Liver (tissue), 9 donors: ENCODE data around the gene ASIC5. TPM values are rescaled to one million over a fixed set of nuclear protein-coding genes. Genes with fewer than 3 reads are reported as not detected.
A peak's percentile ranks its signal among the peaks of the same experiment; 100 is the strongest.

Experiments used
- DNase-seq: peaks from one replicate; pipeline ENCODE4 v3.0.0-alpha.2; 2017; ENCODE audit warnings: low spot score
- H3K27ac ChIP-seq, 2 donors: one replicate each; pipeline ENCODE4 v1.7.0; 2013; ENCODE audit warnings: inconsistent platforms in 2 of 2, low read length in 2 of 2, control low read depth in 1 of 2, low read depth in 1 of 2, mild to moderate bottlenecking in 1 of 2
- H3K27me3 ChIP-seq, 4 donors: one replicate each; pipeline versions ENCODE4 v1.6.1 to v1.7.0; 2013; ENCODE audit warnings: low read length in 3 of 4, inconsistent platforms in 1 of 4, mild to moderate bottlenecking in 1 of 4, moderate library complexity in 1 of 4; ENCODE audit not compliant: control insufficient read depth in 4 of 4, insufficient read depth in 4 of 4
- H3K36me3 ChIP-seq, 4 donors: one replicate each; pipeline versions ENCODE4 v1.6.1 to v1.7.0; 2013; ENCODE audit warnings: low read length in 3 of 4, mild to moderate bottlenecking in 3 of 4, low read depth in 1 of 4, moderate library complexity in 1 of 4; ENCODE audit not compliant: control insufficient read depth in 4 of 4, insufficient read depth in 3 of 4
- H3K4me1 ChIP-seq, 4 donors: one replicate each; pipeline versions ENCODE4 v1.6.1 to v1.7.0; 2013; ENCODE audit warnings: low read length in 3 of 4, mild to moderate bottlenecking in 3 of 4, moderate library complexity in 1 of 4; ENCODE audit not compliant: control insufficient read depth in 4 of 4, insufficient read depth in 4 of 4
- H3K4me3 ChIP-seq, 3 donors: one replicate each; pipeline versions ENCODE4 v1.6.1 to v1.7.0; 2013; ENCODE audit warnings: low read length in 3 of 3, control low read depth in 1 of 3, low read depth in 1 of 3, mild to moderate bottlenecking in 1 of 3
- H3K9ac ChIP-seq, 2 donors: one replicate each; pipeline ENCODE4 v1.7.0; 2013; ENCODE audit warnings: low read length in 2 of 2, mild to moderate bottlenecking in 2 of 2, moderate library complexity in 2 of 2, control low read depth in 1 of 2, low read depth in 1 of 2
- H3K9me3 ChIP-seq, 4 donors: one replicate each; pipeline versions ENCODE4 v1.6.1 to v1.7.0; 2013; ENCODE audit warnings: low read length in 3 of 4; ENCODE audit not compliant: control insufficient read depth in 4 of 4
- EGR1 ChIP-seq, 2 donors: IDR thresholded peaks; 2 replicates each; pipeline ENCODE4 v1.6.1; 2016 to 2018; ENCODE audit warnings: antibody characterized with exemption in 2 of 2, low read depth in 2 of 2
- FOXA1 ChIP-seq: IDR thresholded peaks from 2 replicates; pipeline ENCODE4 v1.6.1; 2016; ENCODE audit warnings: antibody characterized with exemption
- FOXA2 ChIP-seq: IDR thresholded peaks from 2 replicates; pipeline ENCODE4 v1.6.1; 2016; ENCODE audit warnings: antibody characterized with exemption
- GABPA ChIP-seq, 2 donors: IDR thresholded peaks in 1 of 2; conservative IDR thresholded peaks in 1 of 2; 2 replicates each; pipeline ENCODE4 v1.6.1; 2016; ENCODE audit warnings: antibody characterized with exemption in 2 of 2, mild to moderate bottlenecking in 1 of 2, moderate library complexity in 1 of 2
- HNF4A ChIP-seq, 2 donors: conservative IDR thresholded peaks; 2 replicates each; pipeline ENCODE4 v1.6.1; 2016; ENCODE audit warnings: antibody characterized with exemption in 2 of 2, mild to moderate bottlenecking in 2 of 2
- HNF4G ChIP-seq: IDR thresholded peaks from 2 replicates; pipeline ENCODE4 v1.6.1; 2016; ENCODE audit warnings: antibody characterized with exemption
- JUND ChIP-seq, 2 donors: IDR thresholded peaks; 2 replicates each; pipeline ENCODE4 v1.6.1; 2016; ENCODE audit warnings: antibody characterized with exemption in 2 of 2
- NR2F2 ChIP-seq: IDR thresholded peaks from 2 replicates; pipeline ENCODE4 v1.6.1; 2016; ENCODE audit warnings: antibody characterized with exemption
- RAD21 ChIP-seq, 2 donors: IDR thresholded peaks; 2 replicates each; pipeline ENCODE4 v1.6.1; 2016; ENCODE audit warnings: antibody characterized with exemption in 2 of 2, mild to moderate bottlenecking in 2 of 2
- RXRA ChIP-seq, 2 donors: IDR thresholded peaks; 2 replicates each; pipeline ENCODE4 v1.6.1; 2017 to 2018; ENCODE audit warnings: antibody characterized with exemption in 2 of 2, mild to moderate bottlenecking in 1 of 2
- SP1 ChIP-seq: IDR thresholded peaks from 2 replicates; pipeline ENCODE4 v1.6.1; 2018; ENCODE audit warnings: antibody characterized with exemption, mild to moderate bottlenecking
- TAF1 ChIP-seq: conservative IDR thresholded peaks from 2 replicates; pipeline ENCODE4 v1.6.1; 2016; ENCODE audit warnings: antibody characterized with exemption, mild to moderate bottlenecking
- YY1 ChIP-seq: IDR thresholded peaks from 2 replicates; pipeline ENCODE4 v1.6.1; 2016; ENCODE audit warnings: antibody characterized with exemption, mild to moderate bottlenecking
- polyA plus RNA-seq, 2 donors: library from polyadenylated mRNA; stranded (reverse) in 1 of 2; unstranded in 1 of 2; fragments of 200-250 nt in 1 of 2; fragments of >200 nt in 1 of 2; fragmentation: Nextera tagmentation in 1 of 2; extraction: Ambion mirVana in 1 of 2; gene quantifications; one replicate each; pipeline versions ENCODE4 v1.2.1 to v1.2.3, GENCODE V29; 2013 to 2015
- total RNA-seq, 2 donors: library from RNA; depleted of rRNA; stranded (reverse); fragments of >200 nt; gene quantifications; one replicate each; pipeline ENCODE4 v1.2.3, GENCODE V29; 2014
- TF ChIP-seq, protein P1 (sequence below): IDR thresholded peaks from 2 replicates; pipeline ENCODE4 v1.6.1; 2016; ENCODE audit warnings: antibody characterized with exemption
- TF ChIP-seq, protein P2 (sequence below): IDR thresholded peaks from 2 replicates; pipeline ENCODE4 v1.6.1; 2016; ENCODE audit warnings: antibody characterized with exemption, mild to moderate bottlenecking
- TF ChIP-seq, protein P3 (sequence below): IDR thresholded peaks from 2 replicates; pipeline ENCODE4 v1.6.1; 2016; ENCODE audit warnings: antibody characterized with exemption
- TF ChIP-seq, protein P4 (sequence below): fragments of 150-350 bp; IDR thresholded peaks from 2 replicates; pipeline ENCODE4 v1.5.1; 2017; ENCODE audit warnings: improper control_type of control experiment, low read depth, low read length; ENCODE audit not compliant: missing input control
- TF ChIP-seq, protein P5 (sequence below): IDR thresholded peaks from 2 replicates; pipeline ENCODE4 v1.6.1; 2016; ENCODE audit warnings: antibody characterized with exemption
- donor health status: healthy.
- donor health status: healthy.
- donor health status: healthy.
- donor health status: healthy.
- donor health status: healthy.

ASIC5 gene
- total and polyA plus RNA-seq, 4 donors: not detected

DNA sequence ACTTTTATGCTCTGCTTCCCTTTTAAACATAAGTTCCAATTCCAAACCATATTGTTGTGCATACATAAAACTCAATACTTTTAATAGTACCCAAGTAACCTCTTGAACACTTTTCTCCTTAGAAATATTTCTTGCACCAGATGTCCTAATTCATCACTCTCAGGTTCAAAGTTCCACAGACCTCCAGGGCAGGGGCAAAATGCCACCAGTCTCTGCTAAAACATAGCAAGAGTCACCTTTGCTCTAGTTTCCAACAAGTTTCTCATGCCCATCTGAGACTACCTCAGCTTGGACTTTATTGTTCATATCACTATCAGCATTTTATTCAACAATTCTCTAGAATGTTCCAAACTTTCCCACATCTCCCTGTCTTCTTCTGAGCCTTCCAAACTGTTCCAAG, 13.7 kb upstream of the ASIC5 start:
- DNase-seq: no peak
- Histone ChIP-seq H3K4me3 (no peak overlapping the region), H3K27me3 (no peaks in the 10 kb centered on the region), H3K4me1 (peaks cover 5 to 31% (median 25%) of the 10 kb centered on the region in 4 donors), H3K9me3 (peaks cover 0 to 6% (median 1%) of the 10 kb centered on the region in 4 donors), H3K27ac (no peak overlapping the region), H3K36me3 (no peaks in the 10 kb centered on the region), H3K9ac (no peak overlapping the region)
- TF ChIP-seq EGR1 (IDR thresholded peaks at IDR 0.05; ENCODE audit: low read depth in 2 of 2) (no peak), RXRA (IDR thresholded peaks at IDR 0.05) (peak; percentile 59 to 67), NR2F2 (no peak), JUND (IDR thresholded peaks at IDR 0.05) (peak in 1 of 2 donors; percentile 35), TAF1 (no peak), YY1 (peak; percentile 13), HNF4A (conservative IDR thresholded peaks at IDR 0.05) (peak; percentile 65 to 77), SP1 (peak; percentile 39), HNF4G (peak; percentile 18), FOXA1 (no peak), RAD21 (IDR thresholded peaks at IDR 0.05) (no peak), GABPA (IDR thresholded peaks at IDR 0.05 in 1 of 2, conservative IDR thresholded peaks at IDR 0.05 in 1 of 2) (no peak), FOXA2 (no peak)
- TF ChIP-seq, protein P1, sequence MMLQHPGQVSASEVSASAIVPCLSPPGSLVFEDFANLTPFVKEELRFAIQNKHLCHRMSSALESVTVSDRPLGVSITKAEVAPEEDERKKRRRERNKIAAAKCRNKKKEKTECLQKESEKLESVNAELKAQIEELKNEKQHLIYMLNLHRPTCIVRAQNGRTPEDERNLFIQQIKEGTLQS: no peak
- TF ChIP-seq, protein P2, sequence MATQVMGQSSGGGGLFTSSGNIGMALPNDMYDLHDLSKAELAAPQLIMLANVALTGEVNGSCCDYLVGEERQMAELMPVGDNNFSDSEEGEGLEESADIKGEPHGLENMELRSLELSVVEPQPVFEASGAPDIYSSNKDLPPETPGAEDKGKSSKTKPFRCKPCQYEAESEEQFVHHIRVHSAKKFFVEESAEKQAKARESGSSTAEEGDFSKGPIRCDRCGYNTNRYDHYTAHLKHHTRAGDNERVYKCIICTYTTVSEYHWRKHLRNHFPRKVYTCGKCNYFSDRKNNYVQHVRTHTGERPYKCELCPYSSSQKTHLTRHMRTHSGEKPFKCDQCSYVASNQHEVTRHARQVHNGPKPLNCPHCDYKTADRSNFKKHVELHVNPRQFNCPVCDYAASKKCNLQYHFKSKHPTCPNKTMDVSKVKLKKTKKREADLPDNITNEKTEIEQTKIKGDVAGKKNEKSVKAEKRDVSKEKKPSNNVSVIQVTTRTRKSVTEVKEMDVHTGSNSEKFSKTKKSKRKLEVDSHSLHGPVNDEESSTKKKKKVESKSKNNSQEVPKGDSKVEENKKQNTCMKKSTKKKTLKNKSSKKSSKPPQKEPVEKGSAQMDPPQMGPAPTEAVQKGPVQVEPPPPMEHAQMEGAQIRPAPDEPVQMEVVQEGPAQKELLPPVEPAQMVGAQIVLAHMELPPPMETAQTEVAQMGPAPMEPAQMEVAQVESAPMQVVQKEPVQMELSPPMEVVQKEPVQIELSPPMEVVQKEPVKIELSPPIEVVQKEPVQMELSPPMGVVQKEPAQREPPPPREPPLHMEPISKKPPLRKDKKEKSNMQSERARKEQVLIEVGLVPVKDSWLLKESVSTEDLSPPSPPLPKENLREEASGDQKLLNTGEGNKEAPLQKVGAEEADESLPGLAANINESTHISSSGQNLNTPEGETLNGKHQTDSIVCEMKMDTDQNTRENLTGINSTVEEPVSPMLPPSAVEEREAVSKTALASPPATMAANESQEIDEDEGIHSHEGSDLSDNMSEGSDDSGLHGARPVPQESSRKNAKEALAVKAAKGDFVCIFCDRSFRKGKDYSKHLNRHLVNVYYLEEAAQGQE: no peak
- TF ChIP-seq, protein P3, sequence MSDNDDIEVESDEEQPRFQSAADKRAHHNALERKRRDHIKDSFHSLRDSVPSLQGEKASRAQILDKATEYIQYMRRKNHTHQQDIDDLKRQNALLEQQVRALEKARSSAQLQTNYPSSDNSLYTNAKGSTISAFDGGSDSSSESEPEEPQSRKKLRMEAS: no peak
- TF ChIP-seq, protein P4, sequence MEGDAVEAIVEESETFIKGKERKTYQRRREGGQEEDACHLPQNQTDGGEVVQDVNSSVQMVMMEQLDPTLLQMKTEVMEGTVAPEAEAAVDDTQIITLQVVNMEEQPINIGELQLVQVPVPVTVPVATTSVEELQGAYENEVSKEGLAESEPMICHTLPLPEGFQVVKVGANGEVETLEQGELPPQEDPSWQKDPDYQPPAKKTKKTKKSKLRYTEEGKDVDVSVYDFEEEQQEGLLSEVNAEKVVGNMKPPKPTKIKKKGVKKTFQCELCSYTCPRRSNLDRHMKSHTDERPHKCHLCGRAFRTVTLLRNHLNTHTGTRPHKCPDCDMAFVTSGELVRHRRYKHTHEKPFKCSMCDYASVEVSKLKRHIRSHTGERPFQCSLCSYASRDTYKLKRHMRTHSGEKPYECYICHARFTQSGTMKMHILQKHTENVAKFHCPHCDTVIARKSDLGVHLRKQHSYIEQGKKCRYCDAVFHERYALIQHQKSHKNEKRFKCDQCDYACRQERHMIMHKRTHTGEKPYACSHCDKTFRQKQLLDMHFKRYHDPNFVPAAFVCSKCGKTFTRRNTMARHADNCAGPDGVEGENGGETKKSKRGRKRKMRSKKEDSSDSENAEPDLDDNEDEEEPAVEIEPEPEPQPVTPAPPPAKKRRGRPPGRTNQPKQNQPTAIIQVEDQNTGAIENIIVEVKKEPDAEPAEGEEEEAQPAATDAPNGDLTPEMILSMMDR: no peak
- TF ChIP-seq, protein P5, sequence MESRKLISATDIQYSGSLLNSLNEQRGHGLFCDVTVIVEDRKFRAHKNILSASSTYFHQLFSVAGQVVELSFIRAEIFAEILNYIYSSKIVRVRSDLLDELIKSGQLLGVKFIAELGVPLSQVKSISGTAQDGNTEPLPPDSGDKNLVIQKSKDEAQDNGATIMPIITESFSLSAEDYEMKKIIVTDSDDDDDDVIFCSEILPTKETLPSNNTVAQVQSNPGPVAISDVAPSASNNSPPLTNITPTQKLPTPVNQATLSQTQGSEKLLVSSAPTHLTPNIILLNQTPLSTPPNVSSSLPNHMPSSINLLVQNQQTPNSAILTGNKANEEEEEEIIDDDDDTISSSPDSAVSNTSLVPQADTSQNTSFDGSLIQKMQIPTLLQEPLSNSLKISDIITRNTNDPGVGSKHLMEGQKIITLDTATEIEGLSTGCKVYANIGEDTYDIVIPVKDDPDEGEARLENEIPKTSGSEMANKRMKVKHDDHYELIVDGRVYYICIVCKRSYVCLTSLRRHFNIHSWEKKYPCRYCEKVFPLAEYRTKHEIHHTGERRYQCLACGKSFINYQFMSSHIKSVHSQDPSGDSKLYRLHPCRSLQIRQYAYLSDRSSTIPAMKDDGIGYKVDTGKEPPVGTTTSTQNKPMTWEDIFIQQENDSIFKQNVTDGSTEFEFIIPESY: peak; percentile 18
